Right hindlimb (tissue), 1 donor: ENCODE results near the gene PMIS2.

Source experiments
- DNase-seq: peaks from one replicate; pipeline ENCODE4 v3.0.0-alpha.2; 2018

The PMIS2 gene

GRCh38 chr19:35633727-35634440 lies 47.9 kb downstream of the PMIS2 start:
- DNase-seq, result no peak

- DNase-seq, result no peak
These were observed 50.7 kb downstream of the PMIS2 start for GRCh38 chr19:35636651-35637050.
